ENCODE measurements around the gene ITPRID1. TPM values are rescaled to one million over a fixed set of nuclear protein-coding genes. Genes with fewer than 3 reads are reported as not detected.
"Not testable (repeated sequence)": the region's sequence is repeated elsewhere in the genome, so short reads cannot be mapped to it uniquely, and the experiment has no call there.

Gene ITPRID1
- total RNA-seq, 1 donor from 2014 or later = not detected

- DNase-seq (ENCODE audit: low read depth) = no peak
- no peak for TF ChIP-seq CTCF (IDR thresholded peaks at IDR 0.05; ENCODE audit: insufficient read depth, low read length, poor library complexity, severe bottlenecking)
- Histone ChIP-seq H3K36me3 (ENCODE audit: control insufficient read depth, insufficient read depth, low read length) (no peaks in the 10 kb centered on the region), H3K4me3 (ENCODE audit: low read depth, low read length) (no peak overlapping the region), H3K27me3 (ENCODE audit: control insufficient read depth, insufficient read depth, low read length) (no peaks in the 10 kb centered on the region)
Observed at GRCh38 chr7:31517513-31517912, 3.6 kb downstream of the ITPRID1 start.

GRCh38 chr7:31518766-31519165, 4.9 kb downstream of the ITPRID1 start:
- DNase-seq (ENCODE audit: low read depth) = no peak
- Histone ChIP-seq H3K36me3 (ENCODE audit: control insufficient read depth, insufficient read depth, low read length) (no peaks in the 10 kb centered on the region), H3K4me3 (ENCODE audit: low read depth, low read length) (no peak overlapping the region), H3K27me3 (ENCODE audit: control insufficient read depth, insufficient read depth, low read length) (no peaks in the 10 kb centered on the region)
- no peak for TF ChIP-seq CTCF (IDR thresholded peaks at IDR 0.05; ENCODE audit: insufficient read depth, low read length, poor library complexity, severe bottlenecking)

GRCh38 chr7:31521336-31522010, 7.6 kb downstream of the ITPRID1 start:
- no peak for DNase-seq (ENCODE audit: low read depth)
- no peak for TF ChIP-seq CTCF (IDR thresholded peaks at IDR 0.05; ENCODE audit: insufficient read depth, low read length, poor library complexity, severe bottlenecking)
- H3K27me3 ChIP-seq (ENCODE audit: control insufficient read depth, insufficient read depth, low read length) = no peaks in the 10 kb centered on the region
- H3K4me3 ChIP-seq (ENCODE audit: low read depth, low read length) = no peak overlapping the region
- no peaks in the 10 kb centered on the region for H3K36me3 ChIP-seq (ENCODE audit: control insufficient read depth, insufficient read depth, low read length)

GRCh38 chr7:31526864-31527263, 13.0 kb downstream of the ITPRID1 start:
- Histone ChIP-seq H3K36me3 (ENCODE audit: control insufficient read depth, insufficient read depth, low read length) (no peaks in the 10 kb centered on the region), H3K27me3 (ENCODE audit: control insufficient read depth, insufficient read depth, low read length) (no peaks in the 10 kb centered on the region), H3K4me3 (ENCODE audit: low read depth, low read length) (no peak overlapping the region)
- TF ChIP-seq CTCF (IDR thresholded peaks at IDR 0.05; ENCODE audit: insufficient read depth, low read length, poor library complexity, severe bottlenecking) = no peak
- DNase-seq (ENCODE audit: low read depth) = no peak

GRCh38 chr7:31529103-31529502, 15.2 kb downstream of the ITPRID1 start:
- TF ChIP-seq CTCF (IDR thresholded peaks at IDR 0.05; ENCODE audit: insufficient read depth, low read length, poor library complexity, severe bottlenecking) = no peak
- Histone ChIP-seq H3K36me3 (ENCODE audit: control insufficient read depth, insufficient read depth, low read length) (no peaks in the 10 kb centered on the region), H3K27me3 (ENCODE audit: control insufficient read depth, insufficient read depth, low read length) (no peaks in the 10 kb centered on the region), H3K4me3 (ENCODE audit: low read depth, low read length) (no peak overlapping the region)
- no peak for DNase-seq (ENCODE audit: low read depth)

GRCh38 chr7:31540651-31541185, 26.8 kb downstream of the ITPRID1 start:
- not testable (repeated sequence) for H3K4me3 ChIP-seq (ENCODE audit: low read depth, low read length); H3K36me3 ChIP-seq (ENCODE audit: control insufficient read depth, insufficient read depth, low read length); H3K27me3 ChIP-seq (ENCODE audit: control insufficient read depth, insufficient read depth, low read length); DNase-seq (ENCODE audit: low read depth)
